H9 (cell line): ENCODE data around the gene TPM2. TPM values are rescaled to one million over a fixed set of nuclear protein-coding genes. Genes with fewer than 3 reads are reported as not detected.

Experiments used
- DNase-seq: peaks from one replicate; pipeline ENCODE4 v3.0.0-alpha.2; 2017
- H2AFZ ChIP-seq: one replicate; pipeline ENCODE4 v1.6.1; 2013; ENCODE audit warnings: mild to moderate bottlenecking, low read length, control low read depth, moderate library complexity
- H2AK5ac ChIP-seq: 2 replicates; pipeline ENCODE4 v1.6.1; 2013; ENCODE audit warnings: low read length, control low read depth, mixed read lengths; ENCODE audit not compliant: insufficient read length
- H2BK120ac ChIP-seq: one replicate; pipeline ENCODE4 v1.6.1; 2013; ENCODE audit warnings: low read depth, mild to moderate bottlenecking, low read length, control low read depth, inconsistent platforms; ENCODE audit not compliant: poor library complexity, severe bottlenecking
- H2BK12ac ChIP-seq: 2 replicates; pipeline ENCODE4 v1.6.1; 2013; ENCODE audit warnings: low read length, control low read depth, mixed read lengths, low read depth; ENCODE audit not compliant: insufficient read length
- H2BK15ac ChIP-seq: 2 replicates; pipeline ENCODE4 v1.6.1; 2013; ENCODE audit warnings: low read depth, low read length, control low read depth
- H2BK20ac ChIP-seq: one replicate; pipeline ENCODE4 v1.6.1; 2013; ENCODE audit warnings: low read depth, mild to moderate bottlenecking, low read length, control low read depth, inconsistent platforms; ENCODE audit not compliant: poor library complexity, severe bottlenecking
- H2BK5ac ChIP-seq: 2 replicates; pipeline ENCODE4 v1.6.1; 2013; ENCODE audit warnings: low read length, control low read depth, mixed read lengths; ENCODE audit not compliant: insufficient read length
- H3K14ac ChIP-seq: 2 replicates; pipeline ENCODE4 v1.6.1; 2013; ENCODE audit warnings: low read length, control low read depth; ENCODE audit not compliant: insufficient read depth
- H3K18ac ChIP-seq: 2 replicates; pipeline ENCODE4 v1.6.1; 2013; ENCODE audit warnings: low read depth, mild to moderate bottlenecking, mixed read lengths, low read length, control low read depth; ENCODE audit not compliant: insufficient read length
- H3K23ac ChIP-seq: 2 replicates; pipeline ENCODE4 v1.6.1; 2013; ENCODE audit warnings: low read length, control low read depth, mixed read lengths, low read depth; ENCODE audit not compliant: insufficient read length
- H3K23me2 ChIP-seq: 2 replicates; pipeline ENCODE4 v1.6.1; 2013; ENCODE audit warnings: low read depth, mild to moderate bottlenecking, mixed read lengths, low read length, control low read depth; ENCODE audit not compliant: insufficient read length, poor library complexity, severe bottlenecking
- H3K27ac ChIP-seq: 2 replicates; pipeline ENCODE4 v1.5.1; 2013; ENCODE audit warnings: low read length, control low read depth, mixed read lengths, low read depth; ENCODE audit not compliant: insufficient read length
- H3K27me3 ChIP-seq: 2 replicates; pipeline ENCODE4 v1.6.1; 2013; ENCODE audit warnings: low read length, control low read depth, inconsistent platforms; ENCODE audit not compliant: insufficient read depth
- H3K4ac ChIP-seq: 2 replicates; pipeline ENCODE4 v1.6.1; 2013; ENCODE audit warnings: low read depth, mild to moderate bottlenecking, control low read depth, inconsistent platforms, low read length, moderate library complexity
- H3K4me1 ChIP-seq: 2 replicates; pipeline ENCODE4 v1.6.1; 2013; ENCODE audit warnings: low read length, control low read depth, inconsistent platforms; ENCODE audit not compliant: insufficient read depth
- H3K4me2 ChIP-seq: 2 replicates; pipeline ENCODE4 v1.6.1; 2013; ENCODE audit warnings: low read length, control low read depth, mixed read lengths; ENCODE audit not compliant: insufficient read length, insufficient read depth
- H3K56ac ChIP-seq: 2 replicates; pipeline ENCODE4 v1.6.1; 2013; ENCODE audit warnings: low read depth, mild to moderate bottlenecking, mixed read lengths, low read length, control low read depth; ENCODE audit not compliant: insufficient read length
- H3K79me1 ChIP-seq: 2 replicates; pipeline ENCODE4 v1.6.1; 2013; ENCODE audit warnings: low read depth, mild to moderate bottlenecking, moderate library complexity, low read length, control low read depth, inconsistent platforms; ENCODE audit not compliant: insufficient read depth, poor library complexity, severe bottlenecking
- H3K79me2 ChIP-seq: 2 replicates; pipeline ENCODE4 v1.6.1; 2013; ENCODE audit warnings: low read length, control low read depth, inconsistent platforms; ENCODE audit not compliant: insufficient read depth
- H3K9ac ChIP-seq: 2 replicates; pipeline ENCODE4 v1.6.1; 2013; ENCODE audit warnings: low read length, control low read depth, mixed read lengths; ENCODE audit not compliant: insufficient read length; ENCODE audit errors: extremely low read depth
- H3K9me3 ChIP-seq: one replicate; pipeline ENCODE4 v1.6.1; 2013; ENCODE audit warnings: low read depth, low read length, inconsistent platforms; ENCODE audit not compliant: control insufficient read depth
- H3T11ph ChIP-seq: one replicate; pipeline ENCODE4 v1.6.1; 2013; ENCODE audit warnings: mild to moderate bottlenecking, low read length, control low read depth, inconsistent platforms
- H4K20me1 ChIP-seq: one replicate; pipeline ENCODE4 v1.6.1; 2013; ENCODE audit not compliant: control insufficient read depth, insufficient read length, insufficient read depth
- H4K5ac ChIP-seq: 2 replicates; pipeline ENCODE4 v1.6.1; 2013; ENCODE audit warnings: low read depth, mild to moderate bottlenecking, mixed read lengths, low read length, control low read depth; ENCODE audit not compliant: insufficient read length
- H4K8ac ChIP-seq: replicated peaks from 2 replicates; pipeline ENCODE4 v1.6.1; 2013; ENCODE audit warnings: low read length, control low read depth, mixed read lengths, low read depth; ENCODE audit not compliant: insufficient read length
- H4K91ac ChIP-seq: 2 replicates; pipeline ENCODE4 v1.6.1; 2013; ENCODE audit warnings: low read depth, mild to moderate bottlenecking, moderate library complexity, mixed read lengths, low read length, control low read depth; ENCODE audit not compliant: insufficient read length
- H3K27ac Mint-ChIP-seq, 3 experiments: 2 replicates in 2 of 3; 3 replicates in 1 of 3; pipeline ENCODE4 v1.8.0; 2020 to 2021; ENCODE audit warnings: mixed read lengths in 3 of 3, mild to moderate bottlenecking in 1 of 3, moderate library complexity in 1 of 3
- H3K27me3 Mint-ChIP-seq: 2 replicates; pipeline ENCODE4 v1.8.0; 2021; ENCODE audit warnings: low read depth, mild to moderate bottlenecking, moderate library complexity, mixed read lengths
- H3K36me3 Mint-ChIP-seq, 3 experiments: 2 replicates in 2 of 3; 3 replicates in 1 of 3; pipeline ENCODE4 v1.8.0; 2020 to 2021; ENCODE audit warnings: low read depth in 3 of 3, mixed read lengths in 3 of 3; ENCODE audit not compliant: insufficient read depth in 1 of 3
- H3K4me1 Mint-ChIP-seq, 2 experiments: 2 replicates each; pipeline ENCODE4 v1.8.0; 2020; ENCODE audit warnings: mixed read lengths in 2 of 2
- H3K4me3 Mint-ChIP-seq, 2 experiments: 2 replicates in 1 of 2; 3 replicates in 1 of 2; pipeline ENCODE4 v1.8.0; 2020 to 2021; ENCODE audit warnings: mild to moderate bottlenecking in 2 of 2, mixed read lengths in 2 of 2, moderate library complexity in 1 of 2
- H3K9me3 Mint-ChIP-seq, 2 experiments: 2 replicates in 1 of 2; 3 replicates in 1 of 2; pipeline ENCODE4 v1.8.0; 2020; ENCODE audit warnings: mild to moderate bottlenecking in 2 of 2, mixed read lengths in 2 of 2, moderate library complexity in 1 of 2
- CTCF ChIP-seq: fragments of 200-600 bp; sonication (generic); conservative IDR thresholded peaks from 3 replicates; pipeline ENCODE4 v1.8.0; 2021; ENCODE audit warnings: antibody characterized with exemption, mild to moderate bottlenecking
- WGBS: extraction: QIAGEN DNeasy Blood & Tissue Kit; methylation state at CpG from one replicate; pipeline ENCODE4 v1.1.7; 2013; ENCODE audit warnings: missing lambda C conversion rate, low lambda C conversion rate, mixed read lengths; ENCODE audit not compliant: insufficient read length; ENCODE audit errors: extremely low coverage; 5-methylcytosine and 5-hydroxymethylcytosine counted together
- total RNA-seq: library from RNA; stranded (reverse); gene quantifications from 2 replicates; pipeline ENCODE4 v1.2.1, GENCODE V29; 2021

TPM2 gene
- total RNA-seq, 1 experiment from 2014 or later = 225 TPM

- Mint-ChIP-seq H3K9me3 (no peaks in the 10 kb centered on the region), H3K36me3 (peaks cover 24 to 47% (median 45%) of the 10 kb centered on the region in 3 experiments; a peak in 6 of 7 replicates), H3K27me3 (no peaks in the 10 kb centered on the region; the same call in 1 of the 2 replicates), H3K4me1 (peaks cover 15 to 16% of the 10 kb centered on the region in 2 experiments), H3K4me3 (no peak overlapping the region), H3K27ac (no peak overlapping the region)
- Histone ChIP-seq H3K9me3 (no peaks in the 10 kb centered on the region), H3K23me2 (peaks cover 7% of the 10 kb centered on the region), H3K23ac (no peak overlapping the region), H4K91ac (no peak overlapping the region), H3K27ac (no peak overlapping the region), H3K27me3 (no peaks in the 10 kb centered on the region), H3K4ac (no peak overlapping the region), H3K4me1 (peaks cover 10% of the 10 kb centered on the region; the same call in 1 of the 2 replicates), H2BK5ac (no peak overlapping the region), H3T11ph (no peak overlapping the region), H2BK120ac (no peak overlapping the region), H4K8ac (no peak overlapping the region), H2BK12ac (no peak overlapping the region), H2AFZ (no peak overlapping the region), H3K18ac (no peak overlapping the region), H4K5ac (no peak overlapping the region), H3K56ac (no peak overlapping the region), H2BK20ac (no peak overlapping the region), H3K79me1 (no peaks in the 10 kb centered on the region), H4K20me1 (no peaks in the 10 kb centered on the region), H2BK15ac (no peak overlapping the region), H3K79me2 (peaks cover 6% of the 10 kb centered on the region; the same call in 1 of the 2 replicates), H3K9ac (no peak overlapping the region), H2AK5ac (no peak overlapping the region), H3K4me2 (no peak overlapping the region), H3K14ac (no peak overlapping the region)
- no CpG with 5 or more reads among the region's 3 CpGs for WGBS
- no peak for TF ChIP-seq CTCF
- no peak for DNase-seq
Observed at GRCh38 chr9:35734096-35734495, 44.4 kb upstream of the TPM2 start.
